Caco-2 (cell line): Measurements from ENCODE around the gene TTC21B. TPM values are rescaled to one million over a fixed set of nuclear protein-coding genes. Genes with fewer than 3 reads are reported as not detected.

Source experiments
- BruUV-seq: library from RNA; stranded (reverse); fragments of 400-500 nt; replicated peaks from 2 replicates; lab custom pipeline; 2021; lab: Mats Ljungman, UMichigan
- CTCF ChIA-PET: fragments of 300-600 bp; sonication (Branson Sonifier 250); formaldehyde crosslinking; loops from one replicate; lab custom pipeline; 2022; ENCODE audit warnings: antibody characterized with exemption; lab: Charles Lee
- POLR2A ChIA-PET: fragments of 300-600 bp; sonication (Branson Sonifier 250); formaldehyde crosslinking; loops from one replicate; lab custom pipeline; 2022; ENCODE audit warnings: antibody characterized with exemption; lab: Charles Lee
- DNase-seq, 2 experiments: peaks; one replicate each; pipeline versions ENCODE4 v3.0.0 to v3.0.0-alpha.2; 2020 to 2022
- H3K27me3 ChIP-seq: replicated peaks from 2 replicates; pipeline ENCODE4 v1.6.0; 2011; ENCODE audit warnings: low read length; ENCODE audit not compliant: control insufficient read depth, insufficient read depth
- H3K36me3 ChIP-seq: 2 replicates; pipeline ENCODE4 v1.5.1; 2011; ENCODE audit warnings: low read length; ENCODE audit not compliant: control insufficient read depth, insufficient read depth
- H3K4me1 ChIP-seq: fragments of 250-450 bp; sonication (Bioruptor Pico); 2 replicates; pipeline ENCODE4 v1.5.1; 2020; ENCODE audit warnings: mild to moderate bottlenecking
- H3K4me3 ChIP-seq: 2 replicates; pipeline ENCODE4 v1.5.1; 2011; ENCODE audit warnings: low read depth, mild to moderate bottlenecking, control low read depth, low read length
- H3K9me3 ChIP-seq: fragments of 250-450 bp; sonication (Bioruptor Pico); 2 replicates; pipeline ENCODE4 v1.5.1; 2020; ENCODE audit warnings: mild to moderate bottlenecking, moderate library complexity
- H3K27ac Mint-ChIP-seq: one replicate; pipeline ENCODE4 v1.8.0; 2022; ENCODE audit warnings: mixed read lengths; ENCODE audit not compliant: unreplicated experiment
- H3K27me3 Mint-ChIP-seq: one replicate; pipeline ENCODE4 v1.8.0; 2022; ENCODE audit warnings: mixed read lengths; ENCODE audit not compliant: insufficient read depth, unreplicated experiment
- H3K36me3 Mint-ChIP-seq: one replicate; pipeline ENCODE4 v1.8.0; 2022; ENCODE audit warnings: mild to moderate bottlenecking, mixed read lengths; ENCODE audit not compliant: insufficient read depth, unreplicated experiment
- H3K4me1 Mint-ChIP-seq: one replicate; pipeline ENCODE4 v1.8.0; 2022; ENCODE audit warnings: low read depth, mixed read lengths; ENCODE audit not compliant: unreplicated experiment
- H3K4me3 Mint-ChIP-seq: one replicate; pipeline ENCODE4 v1.8.0; 2022; ENCODE audit warnings: mild to moderate bottlenecking, moderate library complexity, mixed read lengths; ENCODE audit not compliant: unreplicated experiment
- H3K9me3 Mint-ChIP-seq: one replicate; pipeline ENCODE4 v1.8.0; 2022; ENCODE audit warnings: mixed read lengths; ENCODE audit not compliant: unreplicated experiment
- CTCF ChIP-seq, 2 experiments: fragments of 200-600 bp in 1 of 2; IDR thresholded peaks; 1 replicate in 1 of 2; 2 replicates in 1 of 2; pipeline versions ENCODE4 v1.5.1 to v1.8.0; 2011 to 2022; ENCODE audit warnings: antibody characterized with exemption in 1 of 2, control low read depth in 1 of 2, inconsistent platforms in 1 of 2, low read depth in 1 of 2, low read length in 1 of 2, mild to moderate bottlenecking in 1 of 2, moderate library complexity in 1 of 2; ENCODE audit not compliant: insufficient read depth in 1 of 2, severe bottlenecking in 1 of 2, unreplicated experiment in 1 of 2
- intact Hi-C: fragments of 100-400 bp; cut with micrococcal nuclease; formaldehyde crosslinking; loops from one replicate; pipeline ENCODE4 v1.10.0; 2022; ENCODE audit not compliant: unreplicated experiment
- total RNA-seq: library from RNA; stranded (reverse); gene quantifications from 2 replicates; pipeline ENCODE4 v1.2.3, GENCODE V29; 2022

Gene TTC21B
- total RNA-seq, 1 experiment from 2014 or later = 14.2 TPM

DNA sequence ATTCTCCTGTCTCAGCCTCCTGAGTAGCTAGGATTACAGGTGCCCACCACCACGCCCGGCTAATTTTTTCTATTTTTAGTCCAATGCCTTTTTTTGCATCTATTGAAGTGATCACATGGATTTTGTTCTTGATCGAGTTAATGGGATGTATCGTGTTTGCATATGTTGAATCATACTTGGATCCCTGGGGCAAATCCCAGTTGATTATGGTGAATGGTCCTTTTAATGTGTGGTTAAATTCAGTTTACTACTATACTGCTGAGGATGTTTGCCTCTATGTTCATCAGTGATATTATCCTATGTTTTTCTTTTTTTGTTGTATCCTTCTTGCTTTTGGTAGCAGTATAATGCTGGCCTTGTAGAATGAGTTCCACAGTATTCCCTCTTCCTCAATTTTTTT, 8.2 kb upstream of the TTC21B start:
- ChIA-PET POLR2A (no interaction called here), CTCF (no interaction called here)
- Histone ChIP-seq H3K9me3 (no peaks in the 10 kb centered on the region), H3K4me1 (no peaks in the 10 kb centered on the region), H3K27me3 (no peaks in the 10 kb centered on the region), H3K4me3 (no peak overlapping the region), H3K36me3 (no peaks in the 10 kb centered on the region)
- intact Hi-C loops = no loop called here
- no peaks in the 10 kb centered on the region for H3K9me3 Mint-ChIP-seq
- DNase-seq = no peak
- no peak overlapping the region for H3K27ac Mint-ChIP-seq
- peaks cover 16% of the 10 kb centered on the region for H3K27me3 Mint-ChIP-seq
- TF ChIP-seq CTCF (IDR thresholded peaks at IDR 0.05; ENCODE audit: insufficient read depth in 1 of 2, low read depth in 1 of 2, low read length in 1 of 2, severe bottlenecking in 1 of 2, unreplicated experiment in 1 of 2) = no peak
- H3K36me3 Mint-ChIP-seq = no peaks in the 10 kb centered on the region
- no TSS peak for BruUV-seq
- H3K4me3 Mint-ChIP-seq = no peak overlapping the region
- no peaks in the 10 kb centered on the region for H3K4me1 Mint-ChIP-seq

- H3K4me3 Mint-ChIP-seq = no peak overlapping the region
- CTCF ChIA-PET = no interaction called here
These were observed 5.8 kb upstream of the TTC21B start for GRCh38 chr2:165959371-165959770.

DNA sequence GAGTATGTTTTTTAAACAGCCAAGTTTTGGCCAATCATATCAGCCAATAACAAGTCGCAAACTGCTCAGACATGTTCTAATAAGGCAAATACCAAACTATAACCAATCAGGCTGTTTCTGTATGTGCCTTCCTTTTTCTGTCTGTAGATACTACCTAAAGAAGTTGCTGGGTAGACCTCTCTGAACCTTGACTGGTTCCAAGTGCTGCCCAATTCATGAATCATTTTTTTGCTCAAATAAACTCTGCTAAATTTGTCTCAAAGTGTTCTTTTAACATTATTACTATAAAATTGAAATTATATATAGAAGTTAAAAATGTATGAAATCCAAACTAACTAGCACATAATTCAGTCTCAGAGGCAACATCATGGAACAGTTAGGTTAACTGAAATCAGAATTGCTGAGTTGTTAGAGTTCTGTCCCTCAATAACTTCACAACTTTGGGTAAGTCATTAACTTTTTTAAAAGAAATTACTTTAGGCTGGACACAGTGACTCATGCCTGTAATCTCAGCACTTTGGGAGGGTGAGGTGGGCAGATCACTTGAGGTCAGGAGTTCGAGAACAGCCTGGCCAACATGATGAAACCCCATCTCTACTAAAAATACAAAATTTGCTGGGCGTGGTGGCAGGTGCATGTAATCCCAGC, 4.9 kb upstream of the TTC21B start:
- TF ChIP-seq CTCF (IDR thresholded peaks at IDR 0.05; ENCODE audit: insufficient read depth in 1 of 2, low read depth in 1 of 2, low read length in 1 of 2, severe bottlenecking in 1 of 2, unreplicated experiment in 1 of 2) = no peak
- H3K27me3 ChIP-seq = no peaks in the 10 kb centered on the region
- H3K27me3 Mint-ChIP-seq = peaks cover 2% of the 10 kb centered on the region
- ChIA-PET CTCF (no interaction called here), POLR2A (no interaction called here)
- intact Hi-C loops = no loop called here
- no peaks in the 10 kb centered on the region for H3K9me3 Mint-ChIP-seq
- no peak overlapping the region for H3K4me3 ChIP-seq
- no peak for DNase-seq
- no TSS peak for BruUV-seq
- no peaks in the 10 kb centered on the region for H3K36me3 Mint-ChIP-seq
- no peak overlapping the region for H3K4me3 Mint-ChIP-seq
- H3K27ac Mint-ChIP-seq = no peak overlapping the region
- H3K4me1 Mint-ChIP-seq = peaks cover 7% of the 10 kb centered on the region
- H3K36me3 ChIP-seq = no peaks in the 10 kb centered on the region
- H3K4me1 ChIP-seq = peaks cover 7% of the 10 kb centered on the region
- H3K9me3 ChIP-seq = no peaks in the 10 kb centered on the region

More at GRCh38 chr2:165959371-165959770, 5.8 kb upstream of the TTC21B start:
- no peak for TF ChIP-seq CTCF (IDR thresholded peaks at IDR 0.05; ENCODE audit: insufficient read depth in 1 of 2, low read depth in 1 of 2, low read length in 1 of 2, severe bottlenecking in 1 of 2, unreplicated experiment in 1 of 2)
- no TSS peak for BruUV-seq
- Mint-ChIP-seq H3K4me1 (peaks cover 7% of the 10 kb centered on the region), H3K27me3 (peaks cover 6% of the 10 kb centered on the region), H3K27ac (no peak overlapping the region), H3K36me3 (no peaks in the 10 kb centered on the region), H3K9me3 (no peaks in the 10 kb centered on the region)
- POLR2A ChIA-PET = interaction anchor here (0.6 kb wide), 1 partner anchor 21 kb away, joined by 3 read pairs; no protein-coding TSS in a partner anchor
- no peaks in the 10 kb centered on the region for H3K27me3 ChIP-seq
- H3K4me1 ChIP-seq = peaks cover 6% of the 10 kb centered on the region
- intact Hi-C loops = no loop called here
- H3K36me3 ChIP-seq = no peaks in the 10 kb centered on the region
- H3K9me3 ChIP-seq = no peaks in the 10 kb centered on the region
- no peak overlapping the region for H3K4me3 ChIP-seq
- no peak for DNase-seq
